HL-60 (cell line): Measurements from ENCODE around the gene FGGY.

Source experiments
- CTCF ChIP-seq: IDR thresholded peaks from one replicate; pipeline ENCODE4 v1.5.1; 2011; ENCODE audit warnings: low read length, control low read depth, inconsistent platforms; ENCODE audit not compliant: insufficient read depth
- GABPA ChIP-seq: IDR thresholded peaks from 2 replicates; pipeline ENCODE4 v1.6.1; 2012; ENCODE audit warnings: low read depth

GRCh38 chr1:59755069-59755685, 458.3 kb downstream of the FGGY start:
- TF ChIP-seq CTCF (no peak), GABPA (no peak)
